ENCODE results near the gene DSTYK. TPM values are rescaled to one million over a fixed set of nuclear protein-coding genes. Genes with fewer than 3 reads are reported as not detected.

DSTYK gene
- total RNA-seq, 1 experiment from 2014 or later, result 8.4 TPM

DNA sequence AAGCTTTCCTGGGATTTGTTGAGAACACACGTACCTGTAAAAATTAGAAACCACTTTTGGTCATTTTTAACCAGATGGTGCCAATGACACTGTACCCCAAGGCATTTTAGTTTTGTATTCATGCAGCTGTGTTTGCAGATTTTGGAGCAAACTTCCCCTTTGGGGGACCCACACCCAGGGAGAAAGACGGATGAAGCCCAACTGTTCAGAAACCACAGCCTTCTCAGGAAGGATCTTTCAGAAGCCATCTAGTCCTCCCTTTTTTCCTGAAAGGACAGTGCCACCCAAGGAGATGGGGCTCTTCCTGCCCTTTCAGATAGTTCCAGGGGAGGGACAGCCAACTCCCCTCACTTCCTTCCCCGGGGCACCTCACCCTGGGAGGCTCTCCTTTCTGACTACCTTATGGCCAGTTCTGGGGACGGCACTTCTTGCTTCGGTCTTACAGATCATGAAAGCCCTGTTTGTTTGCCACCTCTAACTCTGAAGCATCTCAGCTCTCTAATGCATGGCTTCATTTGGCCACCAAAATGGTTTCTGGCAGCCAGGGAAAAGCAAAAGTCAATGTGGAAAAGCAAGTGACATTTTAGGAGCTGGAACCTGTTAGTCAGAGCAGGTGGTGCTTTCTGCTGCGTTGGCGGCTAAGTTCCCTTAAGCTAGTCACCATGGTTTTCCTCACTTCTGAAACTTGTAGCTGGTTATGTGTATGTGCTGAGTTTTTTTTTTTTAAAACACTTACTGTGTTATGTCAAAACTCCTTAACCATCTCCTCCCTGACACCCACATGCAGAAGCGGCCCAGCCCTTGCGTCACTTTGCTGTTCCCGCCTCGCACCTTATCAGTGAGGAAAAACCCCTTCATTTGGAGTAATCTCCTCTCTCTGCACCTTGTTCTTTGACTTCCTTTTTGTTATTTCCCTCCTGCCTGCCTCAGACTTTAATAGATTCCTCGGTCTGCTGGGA lies 26.3 kb upstream of the DSTYK start:
- no peak overlapping the region for H3K27ac ChIP-seq (ENCODE audit: low read length)
- H3K4me2 ChIP-seq (ENCODE audit: low read length), result no peak overlapping the region
- no peaks in the 10 kb centered on the region for H4K20me1 ChIP-seq (ENCODE audit: low read length)
- no TSS peak for BruUV-seq (replicated peaks)
- H3K9me3 ChIP-seq (ENCODE audit: low read length), result no peaks in the 10 kb centered on the region
- ATAC-seq (no peak), DNase-seq (no peak)
- H3K79me2 ChIP-seq (ENCODE audit: low read length), result no peaks in the 10 kb centered on the region
- H3F3A ChIP-seq (ENCODE audit: low read length, unreplicated experiment), result no peaks in the 10 kb centered on the region
- H3K27me3 ChIP-seq (ENCODE audit: low read length), result no peaks in the 10 kb centered on the region
- H2AFZ ChIP-seq (ENCODE audit: low read length), result no peak overlapping the region
- no peaks in the 10 kb centered on the region for H3K4me1 ChIP-seq (ENCODE audit: insufficient read depth, low read length)
- no peaks in the 10 kb centered on the region for H3K9me2 ChIP-seq (replicated peaks; ENCODE audit: low read length)
- H3K36me3 ChIP-seq (ENCODE audit: low read depth, low read length), result no peaks in the 10 kb centered on the region
- ChIA-PET POLR2A (ENCODE audit: unreplicated experiment) (no interaction called here), CTCF (interaction anchor here (0.5 kb wide), 1 partner anchor 183 kb away, joined by 4 read pairs; no protein-coding TSS in a partner anchor)
- TF ChIP-seq, protein P1, sequence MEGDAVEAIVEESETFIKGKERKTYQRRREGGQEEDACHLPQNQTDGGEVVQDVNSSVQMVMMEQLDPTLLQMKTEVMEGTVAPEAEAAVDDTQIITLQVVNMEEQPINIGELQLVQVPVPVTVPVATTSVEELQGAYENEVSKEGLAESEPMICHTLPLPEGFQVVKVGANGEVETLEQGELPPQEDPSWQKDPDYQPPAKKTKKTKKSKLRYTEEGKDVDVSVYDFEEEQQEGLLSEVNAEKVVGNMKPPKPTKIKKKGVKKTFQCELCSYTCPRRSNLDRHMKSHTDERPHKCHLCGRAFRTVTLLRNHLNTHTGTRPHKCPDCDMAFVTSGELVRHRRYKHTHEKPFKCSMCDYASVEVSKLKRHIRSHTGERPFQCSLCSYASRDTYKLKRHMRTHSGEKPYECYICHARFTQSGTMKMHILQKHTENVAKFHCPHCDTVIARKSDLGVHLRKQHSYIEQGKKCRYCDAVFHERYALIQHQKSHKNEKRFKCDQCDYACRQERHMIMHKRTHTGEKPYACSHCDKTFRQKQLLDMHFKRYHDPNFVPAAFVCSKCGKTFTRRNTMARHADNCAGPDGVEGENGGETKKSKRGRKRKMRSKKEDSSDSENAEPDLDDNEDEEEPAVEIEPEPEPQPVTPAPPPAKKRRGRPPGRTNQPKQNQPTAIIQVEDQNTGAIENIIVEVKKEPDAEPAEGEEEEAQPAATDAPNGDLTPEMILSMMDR (conservative IDR thresholded peaks at IDR 0.05; ENCODE audit: low read depth, low read length), result no peak
- no peak for TF ChIP-seq EZH2phosphoT487 (IDR thresholded peaks at IDR 0.05; ENCODE audit: borderline replicate concordance, low read length)
- no peak overlapping the region for H3K4me3 ChIP-seq (ENCODE audit: low read length)
- intact Hi-C loops (cut with micrococcal nuclease), result no loop called here
- H3K9ac ChIP-seq (ENCODE audit: low read length), result no peak overlapping the region

- no peaks in the 10 kb centered on the region for H3F3A ChIP-seq (ENCODE audit: low read length, unreplicated experiment)
- H3K79me2 ChIP-seq (ENCODE audit: low read length), result no peaks in the 10 kb centered on the region
- no peak for DNase-seq
- no peak overlapping the region for H3K4me3 ChIP-seq (ENCODE audit: low read length)
- no peak overlapping the region for H3K27ac ChIP-seq (ENCODE audit: low read length)
- ChIA-PET CTCF (interaction anchor here (0.5 kb wide), 1 partner anchor 184 kb away, joined by 4 read pairs; no protein-coding TSS in a partner anchor), POLR2A (ENCODE audit: unreplicated experiment) (no interaction called here)
- H3K27me3 ChIP-seq (ENCODE audit: low read length), result no peaks in the 10 kb centered on the region
- TF ChIP-seq, protein P1 (conservative IDR thresholded peaks at IDR 0.05; ENCODE audit: low read depth, low read length), result no peak
- TF ChIP-seq EZH2 (IDR thresholded peaks at IDR 0.05; ENCODE audit: low read length, unreplicated experiment) (no peak), EZH2phosphoT487 (IDR thresholded peaks at IDR 0.05; ENCODE audit: borderline replicate concordance, low read length) (no peak)
- H3K4me2 ChIP-seq (ENCODE audit: low read length), result no peak overlapping the region
- H3K9ac ChIP-seq (ENCODE audit: low read length), result no peak overlapping the region
- H3K36me3 ChIP-seq (ENCODE audit: low read depth, low read length), result no peaks in the 10 kb centered on the region
- no peaks in the 10 kb centered on the region for H3K4me1 ChIP-seq (ENCODE audit: insufficient read depth, low read length)
- no peaks in the 10 kb centered on the region for H4K20me1 ChIP-seq (ENCODE audit: low read length)
- H2AFZ ChIP-seq (ENCODE audit: low read length), result no peak overlapping the region
- no TSS peak for BruUV-seq (replicated peaks)
- H3K9me3 ChIP-seq (ENCODE audit: low read length), result no peaks in the 10 kb centered on the region
- ATAC-seq, result no peak
- intact Hi-C loops (cut with micrococcal nuclease), result no loop called here
- H3K9me2 ChIP-seq (replicated peaks; ENCODE audit: low read length), result no peaks in the 10 kb centered on the region
Measured at GRCh38 chr1:205236951-205237475, 25.5 kb upstream of the DSTYK start.

DNA sequence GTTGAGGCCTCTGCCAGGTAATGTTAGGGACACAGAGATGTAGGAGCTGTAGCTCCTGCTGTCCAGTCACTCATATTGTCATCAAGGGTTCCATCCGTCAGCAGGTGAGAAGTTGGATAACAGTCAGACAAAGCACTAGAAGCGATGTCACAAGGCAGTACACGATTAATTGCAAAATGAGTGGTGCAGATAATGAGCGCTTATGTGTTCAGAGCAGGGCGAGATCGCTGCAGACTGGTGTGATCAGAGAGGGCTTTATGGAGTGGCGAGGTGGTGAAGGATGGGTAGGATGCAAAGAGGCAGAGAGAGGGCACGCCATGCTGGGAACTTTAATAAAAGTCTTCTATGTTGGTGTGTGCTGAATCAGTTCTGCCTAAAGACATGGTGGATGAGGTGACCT lies 25.0 kb upstream of the DSTYK start:
- Histone ChIP-seq H3K9me2 (replicated peaks; ENCODE audit: low read length) (no peaks in the 10 kb centered on the region), H3F3A (ENCODE audit: low read length, unreplicated experiment) (no peaks in the 10 kb centered on the region), H3K27me3 (ENCODE audit: low read length) (no peaks in the 10 kb centered on the region), H3K36me3 (ENCODE audit: low read depth, low read length) (no peaks in the 10 kb centered on the region), H3K4me3 (ENCODE audit: low read length) (no peak overlapping the region), H3K79me2 (ENCODE audit: low read length) (no peaks in the 10 kb centered on the region), H2AFZ (ENCODE audit: low read length) (no peak overlapping the region), H3K9me3 (ENCODE audit: low read length) (no peaks in the 10 kb centered on the region), H3K27ac (ENCODE audit: low read length) (no peak overlapping the region), H3K4me2 (ENCODE audit: low read length) (no peak overlapping the region), H3K4me1 (ENCODE audit: insufficient read depth, low read length) (no peaks in the 10 kb centered on the region), H4K20me1 (ENCODE audit: low read length) (no peaks in the 10 kb centered on the region), H3K9ac (ENCODE audit: low read length) (no peak overlapping the region)
- intact Hi-C loops (cut with micrococcal nuclease), result no loop called here
- ChIA-PET CTCF (no interaction called here), POLR2A (ENCODE audit: unreplicated experiment) (no interaction called here)
- no TSS peak for BruUV-seq (replicated peaks)
- TF ChIP-seq EZH2 (IDR thresholded peaks at IDR 0.05; ENCODE audit: low read length, unreplicated experiment), result no peak
- TF ChIP-seq EZH2phosphoT487 (IDR thresholded peaks at IDR 0.05; ENCODE audit: borderline replicate concordance, low read length), result no peak
- TF ChIP-seq, protein P1 (conservative IDR thresholded peaks at IDR 0.05; ENCODE audit: low read depth, low read length), result no peak
- ATAC-seq (no peak), DNase-seq (no peak)

Data from PC-3 (cell line).